Measurements from ENCODE around the gene LMOD3. TPM values are rescaled to one million over a fixed set of nuclear protein-coding genes. Genes with fewer than 3 reads are reported as not detected.

Gene LMOD3
- total RNA-seq, 2 donors from 2014 or later, result 0.11 TPM; not detected in 1

- Histone ChIP-seq H3K4me3 (no peak overlapping the region), H3K27ac (no peak overlapping the region), H3K27me3 (no peaks in the 10 kb centered on the region), H3K9ac (ENCODE audit: low read depth in 2 of 2, low read length in 2 of 2) (no peak overlapping the region), H3K9me3 (no peaks in the 10 kb centered on the region), H3K4me1 (no peaks in the 10 kb centered on the region), H3K36me3 (no peaks in the 10 kb centered on the region)
- intact Hi-C loops (cut with DNase I), result no loop called here
- no peak for TF ChIP-seq CTCF (IDR thresholded peaks at IDR 0.05)
- DNase-seq, result no peak
Measured at GRCh38 chr3:69141313-69141712, 18.9 kb upstream of the LMOD3 start.

GRCh38 chr3:69137412-69137811, 15.0 kb upstream of the LMOD3 start:
- H3K36me3 ChIP-seq, result no peaks in the 10 kb centered on the region
- H3K27ac ChIP-seq, result no peak overlapping the region
- no peak overlapping the region for H3K4me3 ChIP-seq
- DNase-seq, result no peak
- no peaks in the 10 kb centered on the region for H3K4me1 ChIP-seq
- H3K9ac ChIP-seq (ENCODE audit: low read depth in 2 of 2, low read length in 2 of 2), result no peak overlapping the region
- no peak for TF ChIP-seq CTCF (IDR thresholded peaks at IDR 0.05)
- H3K27me3 ChIP-seq, result no peaks in the 10 kb centered on the region
- intact Hi-C loops (cut with DNase I), result no loop called here
- H3K9me3 ChIP-seq, result no peaks in the 10 kb centered on the region

- no peaks in the 10 kb centered on the region for H3K36me3 ChIP-seq
- H3K4me3 ChIP-seq, result no peak overlapping the region
- H3K27ac ChIP-seq, result no peak overlapping the region
- no peaks in the 10 kb centered on the region for H3K4me1 ChIP-seq
- H3K27me3 ChIP-seq, result no peaks in the 10 kb centered on the region
- DNase-seq, result no peak
- no peak overlapping the region for H3K9ac ChIP-seq (ENCODE audit: low read depth in 2 of 2, low read length in 2 of 2)
- no peak for TF ChIP-seq CTCF (IDR thresholded peaks at IDR 0.05)
- intact Hi-C loops (cut with DNase I), result no loop called here
- no peaks in the 10 kb centered on the region for H3K9me3 ChIP-seq
Measured at GRCh38 chr3:69137005-69137404, 14.6 kb upstream of the LMOD3 start.

- intact Hi-C loops (cut with DNase I), result no loop called here
- no peaks in the 10 kb centered on the region for H3K27me3 ChIP-seq
- no peak overlapping the region for H3K9ac ChIP-seq (ENCODE audit: low read depth in 2 of 2, low read length in 2 of 2)
- H3K4me3 ChIP-seq, result no peak overlapping the region
- no peaks in the 10 kb centered on the region for H3K36me3 ChIP-seq
- no peak overlapping the region for H3K27ac ChIP-seq
- H3K4me1 ChIP-seq, result no peaks in the 10 kb centered on the region
- no peak for DNase-seq
- TF ChIP-seq CTCF (IDR thresholded peaks at IDR 0.05), result no peak
- H3K9me3 ChIP-seq, result no peaks in the 10 kb centered on the region
Measured at GRCh38 chr3:69130689-69131088, 8.3 kb upstream of the LMOD3 start.

GRCh38 chr3:69129531-69129930, 7.1 kb upstream of the LMOD3 start:
- no peaks in the 10 kb centered on the region for H3K27me3 ChIP-seq
- H3K4me3 ChIP-seq, result no peak overlapping the region
- H3K9ac ChIP-seq (ENCODE audit: low read depth in 2 of 2, low read length in 2 of 2), result no peak overlapping the region
- no peak for DNase-seq
- intact Hi-C loops (cut with DNase I), result no loop called here
- no peak for TF ChIP-seq CTCF (IDR thresholded peaks at IDR 0.05)
- no peaks in the 10 kb centered on the region for H3K36me3 ChIP-seq
- no peaks in the 10 kb centered on the region for H3K9me3 ChIP-seq
- no peak overlapping the region for H3K27ac ChIP-seq
- H3K4me1 ChIP-seq, result no peaks in the 10 kb centered on the region

- Histone ChIP-seq H3K36me3 (no peaks in the 10 kb centered on the region), H3K27me3 (no peaks in the 10 kb centered on the region), H3K27ac (no peak overlapping the region), H3K4me1 (no peaks in the 10 kb centered on the region), H3K9me3 (no peaks in the 10 kb centered on the region), H3K4me3 (no peak overlapping the region), H3K9ac (ENCODE audit: low read depth in 2 of 2, low read length in 2 of 2) (no peak overlapping the region)
- intact Hi-C loops (cut with DNase I), result no loop called here
- TF ChIP-seq CTCF (IDR thresholded peaks at IDR 0.05), result no peak
- no peak for DNase-seq
Measured at GRCh38 chr3:69128509-69128908, 6.1 kb upstream of the LMOD3 start.
